KG1 (cell line): ENCODE measurements around the gene ECI1.

Experiments
- DNase-seq: peaks from one replicate; lab custom pipeline; 2025; lab: John Stamatoyannopoulos, UW

Gene ECI1

GRCh38 chr16:2195322-2196161 lies 55.8 kb downstream of the ECI1 start:
- no peak for DNase-seq

DNA sequence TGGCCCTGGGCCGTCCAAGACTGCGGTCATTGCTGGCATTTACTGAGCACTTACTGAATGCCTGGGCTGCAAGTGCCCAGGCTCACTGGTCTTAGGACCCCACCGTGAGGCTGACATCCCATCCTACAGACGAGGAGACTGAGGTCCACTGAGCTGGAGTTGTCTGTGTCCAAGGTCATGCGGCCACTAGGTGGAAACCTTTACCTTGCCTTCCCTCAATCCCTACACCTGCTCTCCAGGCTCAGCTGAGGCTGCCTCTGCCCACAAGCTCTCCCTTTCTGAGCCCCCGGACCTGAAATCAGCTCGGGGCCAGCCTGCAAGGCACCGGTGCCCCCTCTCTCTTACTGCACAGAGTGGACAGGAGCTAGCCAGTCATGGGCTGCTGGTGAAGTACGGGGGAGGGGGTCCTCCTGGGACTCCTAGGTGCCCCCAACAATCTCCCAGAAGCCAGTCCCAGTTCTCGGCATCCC lies 56.5 kb downstream of the ECI1 start:
- DNase-seq = no peak

DNA sequence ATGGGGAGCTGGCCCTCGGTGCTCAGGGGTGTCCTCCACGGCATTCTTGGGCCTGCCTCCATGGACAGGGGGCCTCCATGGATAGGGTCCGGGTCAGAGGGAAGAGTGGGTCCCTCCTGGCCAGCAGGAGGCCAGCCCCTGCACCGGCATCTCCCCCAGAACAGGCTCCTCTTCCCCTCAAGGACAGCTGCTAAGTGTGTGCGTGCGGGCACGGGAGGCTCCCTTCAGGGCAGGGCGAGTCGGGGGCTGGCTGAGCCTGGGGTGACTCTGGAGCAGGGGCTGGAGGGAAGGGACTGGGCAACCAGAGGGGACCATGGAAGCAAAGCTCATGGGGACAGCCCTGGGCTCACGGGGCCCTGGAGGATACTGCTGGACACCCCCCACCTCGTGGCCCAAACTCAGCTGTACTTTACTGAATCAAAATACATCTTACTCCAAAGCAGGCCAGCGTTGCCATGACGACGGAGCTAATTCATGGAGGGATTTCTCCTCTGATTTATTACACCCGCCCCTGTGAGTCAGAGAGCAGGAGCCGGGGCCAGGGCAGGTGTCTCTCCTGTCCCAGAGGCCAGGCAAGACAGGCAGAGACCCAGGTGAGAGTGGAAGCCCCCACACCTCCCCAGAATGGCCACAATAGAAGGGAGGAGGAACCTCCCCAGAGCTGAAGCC lies 57.1 kb downstream of the ECI1 start:
- no peak for DNase-seq

DNA sequence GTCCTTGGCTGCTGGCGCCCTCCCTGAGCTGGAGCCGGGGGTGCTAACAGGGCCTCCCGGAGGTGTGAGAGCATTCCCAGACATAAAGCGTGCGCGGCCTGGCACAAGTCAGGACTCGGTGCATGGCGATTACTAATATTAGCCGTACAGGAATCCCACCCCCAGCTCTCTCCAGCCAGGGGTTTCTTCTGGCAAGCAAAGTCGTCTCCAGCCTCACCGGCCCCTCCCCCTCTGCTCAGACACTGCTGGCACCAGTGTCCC lies 60.0 kb downstream of the ECI1 start:
- no peak for DNase-seq

DNA sequence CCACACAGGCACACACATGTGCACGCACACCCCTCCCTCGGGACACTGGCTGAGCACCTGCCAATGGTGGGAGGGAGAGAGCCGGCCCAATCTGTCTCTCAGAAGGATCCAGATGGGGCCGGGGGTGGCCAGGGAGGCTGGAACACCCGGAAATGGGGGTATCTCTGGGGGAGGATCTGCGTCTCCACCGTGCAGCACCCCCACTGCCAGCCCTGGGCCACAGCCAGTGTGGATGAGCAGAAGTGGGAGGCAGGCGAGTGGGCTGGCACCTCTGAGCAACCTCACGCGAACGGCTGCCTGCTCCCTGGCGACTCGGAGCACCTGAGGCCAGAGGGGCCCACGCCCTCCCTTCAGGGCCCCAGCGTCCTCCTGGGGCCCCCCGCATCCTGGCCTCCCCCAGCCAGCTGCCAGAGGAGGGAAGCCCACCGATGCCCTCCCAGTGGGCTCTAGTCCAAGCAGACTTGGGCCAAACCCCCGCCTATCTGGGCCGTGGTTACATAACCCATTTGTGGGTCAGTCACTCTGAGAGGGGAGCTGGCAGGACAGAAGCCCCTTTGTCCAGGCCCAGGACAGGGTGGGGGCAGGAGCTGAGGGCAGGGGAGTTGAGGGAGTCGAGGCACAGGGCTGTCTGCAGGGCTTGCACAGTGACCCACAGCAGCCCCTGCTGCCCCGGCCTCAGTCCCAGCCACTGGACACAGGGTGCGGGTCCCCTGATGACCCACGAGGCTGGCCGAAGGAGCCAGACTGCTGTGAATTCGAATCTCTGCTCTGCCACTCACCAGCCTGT lies 60.5 kb downstream of the ECI1 start:
- no peak for DNase-seq

DNA sequence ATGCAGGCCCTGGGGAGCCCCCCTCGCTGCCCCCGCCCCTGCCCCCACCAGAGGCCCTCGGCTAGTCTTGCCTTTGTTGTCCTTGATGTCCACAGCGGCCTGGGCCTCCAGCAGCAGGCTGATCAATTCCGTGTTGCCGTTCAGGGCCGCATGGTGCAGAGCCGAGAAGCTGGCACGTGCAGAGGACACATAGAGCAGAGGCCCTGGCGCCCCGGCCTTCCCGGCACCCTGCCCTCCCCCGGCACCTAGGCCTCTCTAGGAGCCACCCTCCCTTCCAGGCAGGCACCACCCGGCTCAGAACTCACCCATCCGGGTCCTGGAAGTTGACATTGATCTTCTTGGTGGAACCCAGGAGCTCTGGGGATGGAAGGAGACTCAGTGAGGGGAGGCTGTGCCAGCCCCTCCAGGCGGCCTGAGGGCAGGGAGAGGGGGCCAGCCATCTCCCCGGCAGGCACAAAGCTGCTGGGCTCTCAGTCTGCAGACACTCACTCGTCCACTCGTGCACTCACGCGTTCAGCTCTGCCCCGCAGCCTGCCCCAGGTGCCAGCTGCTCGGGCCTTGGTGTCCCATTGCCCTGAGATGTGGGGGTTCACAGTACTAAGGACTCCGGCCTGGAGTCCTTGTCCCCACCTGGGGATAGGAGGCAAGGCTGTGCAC lies 61.3 kb downstream of the ECI1 start:
- DNase-seq = no peak
